HG03457 (cell line): ENCODE data around the gene SRP14.

Experiments
- ATAC-seq: cut with Tn5 transposase; IDR thresholded peaks from one replicate; pipeline ENCODE4 v1.9.1; 2021; ENCODE audit warnings: moderate number of reproducible peaks; ENCODE audit not compliant: unreplicated experiment

SRP14 gene

DNA sequence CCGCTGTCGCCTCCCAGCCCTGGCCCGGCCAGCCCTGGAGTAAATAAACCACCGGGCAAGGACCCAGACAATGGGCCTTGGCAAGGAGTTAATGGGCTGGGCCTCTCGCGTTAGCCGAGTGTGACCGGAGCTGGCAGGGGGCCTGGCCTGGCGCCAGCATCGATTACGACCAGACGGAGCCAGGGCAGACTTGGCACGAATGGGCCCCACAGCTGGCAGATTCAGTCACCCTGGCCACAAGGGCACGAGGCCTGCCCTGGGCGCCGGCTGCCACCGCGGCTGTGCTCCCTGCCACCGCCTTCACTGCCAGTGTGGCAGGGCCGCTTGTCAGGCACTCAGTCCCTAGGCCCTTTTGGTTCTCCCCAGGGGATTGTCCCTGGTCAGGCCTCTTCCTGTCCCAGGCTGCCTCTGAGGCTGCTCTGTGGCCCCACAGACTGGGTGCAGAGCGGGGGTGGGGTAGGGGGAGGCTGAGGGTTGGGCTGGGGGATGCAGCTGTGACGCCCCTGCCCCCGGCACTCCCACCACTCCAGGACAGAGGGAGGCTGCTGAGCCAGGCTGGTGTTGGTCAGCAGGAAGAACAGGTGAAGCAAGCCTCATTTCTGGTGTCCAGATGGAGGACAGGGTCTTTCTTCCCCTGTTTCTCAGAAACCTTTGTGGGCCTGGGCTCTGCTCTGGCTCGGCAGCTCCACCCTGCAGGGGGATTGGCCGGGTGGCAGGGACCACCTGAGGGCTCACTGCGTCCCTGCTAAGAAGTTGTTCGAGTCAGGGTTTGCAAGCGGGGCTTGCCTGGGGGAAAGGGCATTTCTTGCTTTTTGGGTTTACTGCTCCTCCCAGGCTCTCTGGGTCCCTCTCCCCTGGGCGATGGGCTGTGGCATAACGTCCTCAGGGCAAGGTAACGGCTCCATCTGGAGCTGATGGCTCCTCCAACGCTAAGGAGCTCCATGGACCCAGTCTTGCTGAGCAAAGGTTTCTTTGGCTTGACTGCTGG lies 30.5 kb upstream of the SRP14 start:
- ATAC-seq, result peak; percentile 52

DNA sequence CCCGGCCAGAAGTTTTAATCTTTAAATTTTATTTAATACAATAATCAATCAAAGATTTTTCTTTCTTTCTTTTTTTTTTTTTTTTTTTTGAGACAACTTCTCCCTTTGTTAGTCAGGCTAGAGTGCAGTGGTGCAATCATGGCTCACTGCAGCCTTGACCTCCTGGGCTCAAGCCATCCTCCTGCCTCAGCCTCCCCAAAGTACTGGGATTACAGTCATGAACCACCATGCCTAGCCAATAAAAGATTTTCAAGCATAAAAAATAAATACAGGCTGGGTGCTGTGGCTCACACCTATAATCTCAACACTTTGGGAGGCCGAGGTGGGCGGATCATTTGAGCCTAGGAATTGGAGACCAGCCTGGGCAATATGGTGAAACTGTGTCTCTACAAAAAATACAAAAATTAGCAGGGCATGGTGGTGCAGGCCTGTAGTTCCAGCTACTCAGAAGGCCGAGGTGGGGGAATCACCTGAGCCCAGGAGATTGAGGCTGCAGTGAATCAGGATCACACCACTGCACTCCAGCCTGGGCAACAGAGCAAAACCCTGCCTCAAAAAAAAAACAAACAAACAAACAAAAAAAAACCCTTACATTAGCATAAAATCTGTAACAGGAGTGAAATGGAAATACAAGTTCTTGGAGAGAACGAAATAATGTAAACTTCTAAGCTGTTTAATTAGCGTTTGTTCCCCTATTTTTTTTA lies 29.1 kb upstream of the SRP14 start:
- ATAC-seq, result no peak

DNA sequence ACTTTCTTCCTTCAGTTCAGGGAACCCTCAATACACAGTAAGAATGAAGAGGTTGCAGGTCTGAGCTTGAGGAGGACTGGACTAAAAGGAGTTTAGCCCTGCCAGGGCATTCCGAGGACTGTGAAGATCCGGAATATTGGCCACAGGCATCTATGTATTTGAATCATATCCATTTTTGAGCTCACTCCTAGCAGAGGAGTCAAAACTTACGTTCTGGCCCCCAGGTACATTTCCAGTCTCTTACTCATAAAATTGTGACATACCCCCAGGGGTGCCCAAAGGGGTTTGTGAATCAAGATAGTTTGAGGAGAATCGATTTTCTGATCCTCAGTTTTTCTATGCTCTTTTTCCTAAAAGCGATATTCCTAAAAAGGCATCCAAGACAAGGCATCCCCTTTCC lies 27.6 kb upstream of the SRP14 start:
- ATAC-seq, result no peak

GRCh38 chr15:40065166-40065565 lies 26.2 kb upstream of the SRP14 start:
- no peak for ATAC-seq

GRCh38 chr15:40064231-40064894 lies 25.4 kb upstream of the SRP14 start:
- ATAC-seq, result peak; percentile 45

GRCh38 chr15:40063563-40064011 lies 24.6 kb upstream of the SRP14 start:
- ATAC-seq, result no peak

DNA sequence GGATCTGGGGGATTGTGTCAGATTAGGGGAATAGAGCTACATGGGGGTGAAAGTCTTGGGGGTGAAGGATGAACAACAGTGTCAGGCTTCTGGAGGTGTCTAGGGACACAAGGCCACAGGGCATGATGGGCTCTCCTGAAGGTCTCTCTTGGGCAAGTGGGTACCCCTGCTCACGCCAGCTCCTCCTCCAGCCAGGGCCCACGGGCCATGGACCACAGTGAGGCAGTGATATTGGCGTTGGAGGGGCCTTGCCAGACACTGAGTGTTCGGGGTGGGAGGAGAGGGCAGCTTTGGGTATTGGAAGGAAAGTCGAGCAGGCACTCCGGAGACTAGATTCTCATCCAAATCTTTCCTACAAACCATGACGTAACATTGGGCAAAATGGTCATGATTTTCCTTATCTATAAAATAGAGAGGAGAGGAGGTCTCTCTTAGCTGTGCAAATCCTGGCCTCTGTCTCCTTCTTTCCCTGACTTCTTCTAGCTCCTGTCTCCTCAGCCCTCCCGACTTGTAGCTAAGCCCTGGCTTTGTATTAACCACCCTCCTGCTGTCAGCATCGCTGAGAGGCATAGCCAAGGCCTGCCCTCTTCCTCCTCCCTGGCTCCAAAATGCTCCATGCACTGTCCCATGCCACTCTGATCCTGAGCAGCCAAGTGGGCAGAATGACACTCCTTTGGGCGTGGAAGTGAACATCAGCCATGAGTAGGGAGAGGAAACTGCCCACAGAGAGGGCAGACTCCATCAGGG lies 24.0 kb upstream of the SRP14 start:
- ATAC-seq, result no peak

- ATAC-seq, result no peak
Measured at GRCh38 chr15:40061212-40061901, 22.4 kb upstream of the SRP14 start.

DNA sequence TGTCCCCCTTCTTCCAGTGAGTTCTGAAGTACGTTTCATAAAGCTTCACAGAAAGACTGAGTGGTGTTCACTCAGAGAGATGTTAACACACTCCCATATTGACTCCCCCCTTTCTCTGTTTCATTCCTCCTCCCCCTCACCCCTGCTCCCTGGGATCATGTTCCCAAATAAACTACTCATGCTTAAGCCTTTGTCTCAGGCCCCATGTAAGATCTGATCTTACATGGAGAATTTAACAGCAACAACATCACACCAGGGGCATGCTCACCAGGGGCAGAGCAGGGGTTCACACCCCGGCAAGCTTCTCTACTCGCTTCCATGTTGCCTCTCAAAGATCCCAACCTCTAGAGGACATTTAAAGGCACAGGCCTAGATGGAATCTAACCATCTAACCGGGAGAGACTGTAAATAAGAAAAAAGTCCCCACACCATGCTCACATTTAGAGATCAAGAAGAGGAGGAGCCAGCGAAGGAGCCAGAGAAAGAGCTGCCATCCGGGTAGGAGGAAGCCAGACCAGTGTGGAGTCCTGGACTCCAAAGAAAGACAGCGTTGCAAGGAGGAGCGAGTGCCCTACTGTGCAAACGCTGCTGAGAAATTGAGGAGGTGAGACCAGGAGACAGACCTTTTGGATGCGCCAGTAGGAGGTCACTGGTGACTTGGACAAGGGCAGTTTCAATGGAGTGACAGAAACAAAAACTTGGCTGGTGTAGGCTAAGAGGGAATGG lies 21.4 kb upstream of the SRP14 start:
- ATAC-seq, result no peak

GRCh38 chr15:40059821-40060220 lies 20.8 kb upstream of the SRP14 start:
- ATAC-seq, result no peak

DNA sequence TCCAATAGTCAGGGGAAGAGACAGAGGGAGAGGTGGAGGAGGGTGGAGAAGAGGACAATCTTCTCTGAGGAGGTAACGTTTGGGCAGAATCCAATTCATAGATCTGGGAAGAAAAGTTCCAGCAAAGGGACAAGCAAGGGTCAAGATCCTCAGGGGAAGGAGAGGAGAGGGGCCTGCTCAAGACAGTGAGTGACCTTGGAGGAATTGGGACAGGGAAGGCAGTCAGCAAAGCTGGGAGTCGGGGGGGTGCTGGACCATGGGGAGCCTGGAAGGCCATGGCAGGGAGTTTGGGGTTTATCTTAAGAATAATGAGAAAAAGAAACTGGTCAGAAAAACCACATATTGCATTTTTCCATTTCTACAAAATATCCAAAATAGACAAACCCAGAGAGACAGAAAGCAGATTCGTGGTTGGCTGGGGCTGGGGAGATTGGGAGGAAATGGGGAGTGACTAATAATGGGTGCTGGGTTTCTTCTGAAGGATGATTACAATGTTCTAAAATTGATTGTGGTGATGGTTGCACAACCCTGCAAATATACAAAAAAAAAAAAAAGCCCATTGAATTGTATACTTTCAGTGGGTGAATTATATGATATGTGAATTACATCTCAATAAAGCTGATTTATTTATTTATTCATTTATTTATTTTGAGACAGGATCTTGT lies 19.6 kb upstream of the SRP14 start:
- no peak for ATAC-seq

GRCh38 chr15:40055576-40056293 lies 16.8 kb upstream of the SRP14 start:
- ATAC-seq, result peak; percentile 15

DNA sequence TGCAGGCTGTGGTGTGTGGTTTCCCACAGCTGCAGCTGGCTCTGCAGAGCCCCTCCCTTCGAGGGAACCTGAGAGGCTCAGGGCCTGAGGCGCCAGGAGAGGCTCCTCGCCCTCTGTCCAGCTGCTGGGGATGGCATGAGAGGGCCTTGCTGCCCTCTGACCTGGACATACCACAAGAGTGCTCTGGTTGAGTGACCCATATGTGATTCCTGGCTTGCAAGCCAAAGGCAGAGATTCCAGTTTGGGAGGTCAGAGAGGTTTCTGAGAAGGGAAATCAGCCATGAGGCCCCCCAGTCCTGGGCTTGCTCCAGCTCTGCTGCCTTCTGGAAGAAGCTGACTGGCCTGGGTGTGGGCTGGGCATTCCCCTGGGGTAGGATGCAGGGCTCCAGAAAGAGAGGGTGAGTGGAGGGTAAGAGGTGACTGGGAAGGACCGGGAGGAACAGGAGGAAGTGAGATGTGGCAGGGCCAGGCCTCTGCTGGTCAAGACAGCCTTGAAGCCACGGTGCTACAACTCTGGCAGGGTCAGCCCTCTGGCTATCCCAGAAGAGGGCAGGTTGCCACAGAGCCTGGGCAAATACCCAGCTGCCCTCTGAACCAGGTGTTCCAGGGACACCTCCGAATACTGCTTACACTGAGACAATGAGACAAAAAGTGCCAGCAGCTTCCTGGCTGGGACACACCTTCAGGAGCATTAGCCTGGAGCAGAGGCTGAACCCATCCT lies 16.0 kb upstream of the SRP14 start:
- peak; percentile 53 for ATAC-seq

DNA sequence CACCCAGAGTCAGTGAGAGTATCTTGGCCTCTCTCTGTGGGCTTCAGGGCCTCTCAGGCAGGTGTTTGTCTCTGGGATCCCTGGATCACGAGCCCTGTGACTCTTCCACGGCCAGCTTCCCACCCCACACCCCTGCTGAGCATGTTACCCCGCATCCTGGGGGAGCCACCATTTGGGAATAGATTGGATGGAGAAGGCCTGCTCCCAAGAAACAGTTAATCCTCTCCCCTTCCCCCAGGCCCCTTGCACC lies 15.5 kb upstream of the SRP14 start:
- no peak for ATAC-seq

DNA sequence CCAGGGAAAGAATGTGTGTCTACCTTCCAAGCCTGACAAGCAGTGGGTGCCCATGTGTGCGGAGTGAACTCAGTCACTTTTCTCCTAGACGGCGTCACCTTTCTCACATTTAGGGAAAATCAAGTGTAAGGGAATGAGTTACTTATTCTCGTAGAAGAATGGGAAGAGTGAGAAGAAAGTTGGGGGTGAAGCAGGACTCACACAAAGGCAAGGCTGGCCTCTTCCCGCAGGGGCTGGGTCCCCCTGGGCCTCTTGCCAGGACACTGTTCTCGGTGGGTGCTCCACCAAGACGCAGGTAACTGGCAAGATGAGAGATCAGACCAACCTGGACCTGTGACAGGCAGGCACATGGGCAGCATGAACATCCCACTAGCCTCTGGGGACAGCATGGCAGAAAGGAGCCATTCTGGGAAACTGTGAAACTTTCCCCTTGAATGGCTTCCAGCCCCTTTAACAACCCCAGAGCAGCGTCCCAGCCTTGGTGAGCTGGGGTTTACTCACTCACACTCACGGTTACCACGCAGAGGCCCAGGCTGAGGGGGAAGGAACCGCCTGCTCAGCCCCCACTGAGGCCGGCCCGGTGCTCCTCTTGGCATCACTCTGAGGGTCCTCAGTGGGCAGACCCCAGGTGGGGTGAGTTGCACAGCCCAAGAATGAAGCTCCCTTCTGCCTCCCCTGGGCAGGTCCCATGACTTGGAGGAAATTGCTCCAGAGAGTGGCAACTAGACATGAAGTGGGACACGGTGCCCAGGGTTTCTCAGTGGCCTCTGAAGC lies 15.0 kb upstream of the SRP14 start:
- peak; percentile 19 for ATAC-seq

DNA sequence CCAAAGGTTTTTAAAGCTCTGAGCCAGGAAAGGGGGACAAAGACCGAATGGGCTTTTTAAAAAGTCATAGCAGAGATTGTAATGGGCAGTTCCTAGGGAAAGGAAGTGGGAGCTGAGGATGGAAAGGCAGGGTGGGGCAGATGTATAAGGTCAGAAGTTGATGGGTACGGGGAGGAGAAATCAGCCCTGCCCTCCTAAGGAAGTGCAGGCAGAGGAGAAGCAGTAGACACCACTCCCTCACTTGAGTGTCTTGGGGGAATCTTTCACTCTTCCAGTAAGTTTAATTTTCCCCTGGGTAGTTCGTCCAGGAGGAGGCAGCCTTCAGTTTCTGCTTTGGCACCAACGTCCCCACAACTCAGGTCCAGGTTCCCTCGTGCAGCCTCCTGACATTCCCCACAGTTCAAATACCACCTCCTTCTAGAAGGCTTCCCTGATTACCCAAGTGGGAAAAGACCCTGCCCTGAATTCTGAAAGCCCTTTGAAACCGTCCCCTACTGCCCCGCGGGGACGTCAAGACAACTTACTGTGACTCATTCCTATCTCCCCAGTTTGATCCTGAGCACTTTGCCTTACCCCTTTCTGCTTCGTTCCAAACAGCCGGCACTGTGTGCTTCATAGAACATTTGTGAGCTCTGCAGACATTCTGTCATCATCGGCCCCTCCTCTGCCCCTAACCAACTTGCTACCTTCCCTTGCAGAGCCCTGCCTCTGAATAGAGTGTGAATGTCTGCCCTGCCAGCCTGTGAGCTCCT lies 14.3 kb upstream of the SRP14 start:
- ATAC-seq, result no peak

DNA sequence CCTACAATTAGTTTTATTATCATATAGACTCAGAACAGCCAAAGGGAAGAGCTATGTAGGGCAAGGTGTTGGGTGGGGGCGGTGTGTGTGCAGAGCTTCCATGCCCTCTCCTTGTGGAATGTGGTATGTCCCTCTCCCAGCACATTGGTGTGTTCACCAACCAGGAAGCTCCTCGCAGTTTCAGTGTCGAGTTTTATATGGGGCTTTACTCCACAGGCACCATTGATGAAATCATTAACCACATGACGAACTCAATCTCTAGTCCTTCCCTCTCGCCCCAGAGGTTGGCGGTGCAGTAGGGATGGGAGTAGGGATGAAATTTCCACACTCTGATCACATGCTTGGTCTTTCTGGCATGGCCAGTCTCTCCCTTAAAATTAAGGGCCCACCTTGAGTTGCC lies 13.6 kb upstream of the SRP14 start:
- no peak for ATAC-seq
